Nephron (organoid): Measurements from ENCODE around the gene TEP1.

Experiments
- H3K27ac Mint-ChIP-seq, 3 experiments: 2 replicates each; pipeline ENCODE4 v1.8.0; 2020; ENCODE audit warnings: mixed read lengths in 3 of 3, mild to moderate bottlenecking in 2 of 3, moderate library complexity in 1 of 3
- H3K27me3 Mint-ChIP-seq: 2 replicates; pipeline ENCODE4 v1.8.0; 2021; ENCODE audit warnings: low read depth, mild to moderate bottlenecking, moderate library complexity, mixed read lengths
- H3K36me3 Mint-ChIP-seq: 2 replicates; pipeline ENCODE4 v1.8.0; 2020; ENCODE audit warnings: low read depth, mixed read lengths
- H3K4me1 Mint-ChIP-seq: 2 replicates; pipeline ENCODE4 v1.8.0; 2020; ENCODE audit warnings: mixed read lengths
- H3K4me3 Mint-ChIP-seq, 3 experiments: 2 replicates each; pipeline ENCODE4 v1.8.0; 2020; ENCODE audit warnings: mild to moderate bottlenecking in 3 of 3, mixed read lengths in 3 of 3, moderate library complexity in 2 of 3
- H3K9me3 Mint-ChIP-seq: 2 replicates; pipeline ENCODE4 v1.8.0; 2020; ENCODE audit warnings: mixed read lengths
- TF ChIP-seq, protein P1 (sequence below), 3 experiments: fragments of 200-600 bp; sonication (generic); IDR thresholded peaks; one replicate each; pipeline ENCODE4 v1.5.0; 2021; ENCODE audit warnings: antibody characterized with exemption in 3 of 3; ENCODE audit not compliant: unreplicated experiment in 3 of 3

TEP1 gene

DNA sequence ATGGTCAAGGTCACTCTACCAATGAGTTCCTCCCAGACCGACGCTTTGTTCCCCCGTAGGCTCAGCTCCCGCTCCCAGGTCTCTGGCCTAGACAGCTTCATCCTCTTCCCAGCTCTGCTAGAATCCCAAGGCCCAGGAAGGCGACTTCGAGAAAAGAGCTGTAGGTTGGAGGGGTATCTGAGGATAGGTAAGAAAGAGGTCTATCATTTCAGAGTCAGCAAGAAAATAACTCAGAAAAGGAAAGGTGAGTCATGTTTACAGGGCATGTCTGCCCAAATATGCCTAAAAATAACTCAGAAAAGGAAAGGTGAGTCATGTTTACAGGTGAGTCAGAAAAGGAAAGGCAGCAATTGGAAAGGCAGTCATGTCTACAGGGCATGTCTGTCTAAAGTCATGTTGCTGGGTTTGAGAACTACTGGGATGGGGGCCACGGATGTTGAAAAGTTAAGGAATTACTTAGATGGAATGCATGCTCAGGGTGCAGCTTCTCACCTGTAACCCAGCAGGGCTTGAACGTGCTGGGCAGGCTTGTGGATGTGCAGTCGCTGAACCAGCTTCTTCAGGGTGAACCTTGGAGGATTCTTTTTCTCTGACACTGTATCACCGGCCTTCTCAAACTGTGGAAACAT is 12.2 kb downstream of the TEP1 start:
- no peak overlapping the region for H3K4me3 Mint-ChIP-seq

DNA sequence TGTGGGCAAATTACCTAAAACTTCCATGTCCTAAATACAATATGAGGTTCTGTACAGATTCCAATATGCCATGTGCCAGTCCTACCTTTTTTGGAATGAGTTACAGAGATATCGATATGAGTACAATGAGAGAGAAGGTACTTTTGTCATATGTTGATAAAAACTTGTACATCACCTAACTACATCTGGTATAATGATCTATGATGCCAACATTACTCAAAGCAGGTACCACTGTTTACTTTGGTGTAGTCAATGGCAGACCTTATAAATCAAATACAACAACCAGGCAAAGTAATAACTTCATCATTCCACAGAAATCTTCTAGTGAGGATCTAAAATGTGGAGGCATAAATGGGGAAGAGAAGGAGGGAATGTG is 12.7 kb downstream of the TEP1 start:
- no peaks in the 10 kb centered on the region for H3K4me1 Mint-ChIP-seq
- no peak overlapping the region for H3K27ac Mint-ChIP-seq
- H3K4me3 Mint-ChIP-seq = no peak overlapping the region
- H3K27me3 Mint-ChIP-seq = no peaks in the 10 kb centered on the region
- no peaks in the 10 kb centered on the region for H3K9me3 Mint-ChIP-seq
- H3K36me3 Mint-ChIP-seq = peaks cover 44% of the 10 kb centered on the region
- TF ChIP-seq, protein P1, sequence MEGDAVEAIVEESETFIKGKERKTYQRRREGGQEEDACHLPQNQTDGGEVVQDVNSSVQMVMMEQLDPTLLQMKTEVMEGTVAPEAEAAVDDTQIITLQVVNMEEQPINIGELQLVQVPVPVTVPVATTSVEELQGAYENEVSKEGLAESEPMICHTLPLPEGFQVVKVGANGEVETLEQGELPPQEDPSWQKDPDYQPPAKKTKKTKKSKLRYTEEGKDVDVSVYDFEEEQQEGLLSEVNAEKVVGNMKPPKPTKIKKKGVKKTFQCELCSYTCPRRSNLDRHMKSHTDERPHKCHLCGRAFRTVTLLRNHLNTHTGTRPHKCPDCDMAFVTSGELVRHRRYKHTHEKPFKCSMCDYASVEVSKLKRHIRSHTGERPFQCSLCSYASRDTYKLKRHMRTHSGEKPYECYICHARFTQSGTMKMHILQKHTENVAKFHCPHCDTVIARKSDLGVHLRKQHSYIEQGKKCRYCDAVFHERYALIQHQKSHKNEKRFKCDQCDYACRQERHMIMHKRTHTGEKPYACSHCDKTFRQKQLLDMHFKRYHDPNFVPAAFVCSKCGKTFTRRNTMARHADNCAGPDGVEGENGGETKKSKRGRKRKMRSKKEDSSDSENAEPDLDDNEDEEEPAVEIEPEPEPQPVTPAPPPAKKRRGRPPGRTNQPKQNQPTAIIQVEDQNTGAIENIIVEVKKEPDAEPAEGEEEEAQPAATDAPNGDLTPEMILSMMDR (IDR thresholded peaks at IDR 0.05; ENCODE audit: unreplicated experiment in 3 of 3) = no peak

More for the DNA sequence above, 12.2 kb downstream of the TEP1 start:
- Mint-ChIP-seq H3K36me3 (peaks cover 41% of the 10 kb centered on the region), H3K9me3 (no peaks in the 10 kb centered on the region), H3K4me1 (no peaks in the 10 kb centered on the region), H3K27me3 (no peaks in the 10 kb centered on the region), H3K27ac (no peak overlapping the region)
- TF ChIP-seq, protein P1 (IDR thresholded peaks at IDR 0.05; ENCODE audit: unreplicated experiment in 3 of 3) = no peak

DNA sequence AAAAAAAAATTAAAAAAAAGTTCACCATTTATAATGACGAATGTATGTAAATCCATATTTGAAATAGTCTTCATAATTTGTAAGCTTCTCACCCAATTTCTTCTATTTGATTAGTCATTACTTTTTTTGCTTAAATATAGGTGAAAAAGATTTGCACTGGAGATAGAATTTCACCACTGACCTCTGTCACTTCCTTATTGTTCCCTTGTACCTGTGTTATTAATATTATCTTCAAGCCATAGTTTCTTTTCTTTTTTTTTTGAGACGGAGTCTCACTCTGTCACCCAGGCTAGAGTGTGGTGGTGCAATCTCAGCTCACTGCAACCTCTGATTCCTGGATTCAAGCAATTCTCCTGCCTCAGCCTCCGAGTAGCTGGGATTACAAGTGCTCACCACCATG is 15.8 kb downstream of the TEP1 start:
- no peaks in the 10 kb centered on the region for H3K4me1 Mint-ChIP-seq
- H3K36me3 Mint-ChIP-seq = peaks cover 39% of the 10 kb centered on the region
- H3K27me3 Mint-ChIP-seq = no peaks in the 10 kb centered on the region
- TF ChIP-seq, protein P1 (IDR thresholded peaks at IDR 0.05; ENCODE audit: unreplicated experiment in 3 of 3) = no peak
- no peak overlapping the region for H3K4me3 Mint-ChIP-seq
- no peaks in the 10 kb centered on the region for H3K9me3 Mint-ChIP-seq
- H3K27ac Mint-ChIP-seq = no peak overlapping the region

DNA sequence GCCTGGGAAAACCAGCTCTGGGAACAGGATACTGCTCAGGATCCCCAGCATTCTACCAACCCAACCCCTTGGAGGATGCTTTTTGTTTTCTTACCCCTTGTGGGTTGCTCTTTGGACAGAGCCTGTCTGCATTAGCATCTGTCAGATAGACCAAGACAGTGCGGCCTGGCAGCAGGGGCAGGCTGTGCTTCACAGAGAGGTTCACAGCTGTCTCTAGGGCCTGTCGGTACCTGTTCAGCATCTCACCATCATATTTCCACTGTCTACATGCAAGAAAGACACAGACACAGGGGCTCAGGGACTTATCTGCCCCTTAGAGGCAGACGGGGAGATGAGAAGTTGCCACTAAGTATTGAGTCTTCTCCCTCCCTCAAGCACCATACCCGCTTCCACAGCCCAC is 21.8 kb downstream of the TEP1 start:
- Mint-ChIP-seq H3K27me3 (no peaks in the 10 kb centered on the region), H3K27ac (no peak overlapping the region), H3K36me3 (peaks cover 53% of the 10 kb centered on the region), H3K4me3 (no peak overlapping the region), H3K4me1 (no peaks in the 10 kb centered on the region), H3K9me3 (no peaks in the 10 kb centered on the region)
- TF ChIP-seq, protein P1 (IDR thresholded peaks at IDR 0.05; ENCODE audit: unreplicated experiment in 3 of 3) = no peak

DNA sequence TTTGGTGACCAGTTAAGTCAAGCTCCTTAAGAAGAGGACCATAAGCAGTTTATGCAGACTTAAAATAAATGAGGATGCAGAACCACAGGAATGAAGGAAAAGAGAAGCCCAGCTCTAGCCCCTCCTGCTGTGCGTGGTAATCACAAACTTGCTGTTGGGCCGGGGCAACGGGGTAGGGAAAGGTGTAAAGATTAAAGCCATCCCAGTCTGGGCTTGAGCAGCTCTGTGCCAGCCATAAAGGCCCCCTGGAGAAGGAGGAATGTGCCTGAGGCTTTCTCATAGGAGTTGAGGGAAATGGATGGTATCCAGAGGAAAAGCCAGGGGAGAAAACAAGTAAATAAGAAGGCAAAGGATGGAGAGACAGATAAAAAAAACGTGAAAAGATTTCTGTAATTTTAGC is 25.1 kb downstream of the TEP1 start:
- Mint-ChIP-seq H3K4me3 (no peak overlapping the region), H3K9me3 (no peaks in the 10 kb centered on the region), H3K4me1 (no peaks in the 10 kb centered on the region), H3K27me3 (no peaks in the 10 kb centered on the region), H3K27ac (no peak overlapping the region), H3K36me3 (peaks cover 47% of the 10 kb centered on the region)
- TF ChIP-seq, protein P1 (IDR thresholded peaks at IDR 0.05; ENCODE audit: unreplicated experiment in 3 of 3) = no peak

DNA sequence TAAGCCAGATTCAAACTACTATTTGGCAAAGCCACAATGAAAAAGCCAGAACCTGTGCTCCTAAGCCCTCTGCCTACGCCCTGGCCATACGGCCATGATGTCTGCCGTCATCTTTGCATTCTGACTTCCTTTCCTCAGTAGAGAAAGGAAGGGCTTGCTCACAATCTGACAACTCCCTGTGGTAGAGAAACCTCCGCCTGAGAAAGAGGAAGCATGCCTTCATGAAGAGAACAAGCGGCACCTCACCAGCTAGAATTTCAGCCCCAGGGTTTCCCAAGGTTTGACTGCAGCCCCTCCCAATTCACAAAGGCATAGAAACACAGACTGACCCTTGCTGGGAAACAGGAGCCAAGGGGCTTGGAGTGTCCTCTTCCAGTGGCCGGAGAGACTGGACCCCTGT is 25.7 kb downstream of the TEP1 start:
- Mint-ChIP-seq H3K9me3 (no peaks in the 10 kb centered on the region), H3K27me3 (no peaks in the 10 kb centered on the region), H3K4me1 (no peaks in the 10 kb centered on the region), H3K36me3 (peaks cover 47% of the 10 kb centered on the region), H3K27ac (no peak overlapping the region), H3K4me3 (no peak overlapping the region)
- TF ChIP-seq, protein P1 (IDR thresholded peaks at IDR 0.05; ENCODE audit: unreplicated experiment in 3 of 3) = no peak
